ENCODE measurements around the gene XPA. TPM values are rescaled to one million over a fixed set of nuclear protein-coding genes. Genes with fewer than 3 reads are reported as not detected.

The XPA gene
- total and polyA plus RNA-seq, 10 of the 15 experiments (the other 5 are each of a cell fraction or from before 2014, with no cell fraction given): 6.2 to 19.9 (median 12.3) TPM

DNA sequence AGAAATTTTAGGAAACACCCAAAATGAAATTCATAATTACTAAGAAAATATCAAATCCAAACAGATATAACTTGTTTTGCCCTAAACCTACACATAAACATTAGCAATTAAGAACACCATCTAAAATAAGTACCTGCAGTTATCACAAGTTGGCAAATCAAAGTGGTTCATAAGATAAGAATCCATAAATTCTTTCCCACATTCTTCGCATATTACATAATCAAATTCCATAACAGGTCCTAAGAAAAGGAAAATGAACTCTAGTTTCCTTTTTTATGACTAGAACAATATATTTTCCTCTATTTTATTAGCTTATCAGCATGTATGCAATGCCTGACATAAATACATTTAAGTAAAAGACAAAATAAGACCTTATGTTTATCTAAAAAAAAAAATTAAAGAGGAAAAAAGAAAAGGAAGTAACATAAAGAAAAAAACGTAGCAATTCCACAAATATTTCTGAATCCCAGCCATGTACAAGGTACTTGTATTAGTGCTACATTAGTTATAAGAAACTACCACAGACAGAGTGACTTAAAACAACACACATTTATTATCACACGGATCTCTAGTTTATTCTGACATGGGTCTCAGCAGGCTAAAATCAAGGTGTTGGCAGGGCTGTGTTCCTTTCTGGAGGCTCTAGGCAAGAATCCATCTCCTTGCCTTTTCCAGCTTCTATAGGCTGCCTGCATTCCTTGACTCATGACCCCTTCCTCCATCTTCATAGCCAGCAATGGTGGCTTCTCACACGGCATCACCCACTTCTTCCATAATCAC is 7.5 kb downstream of the XPA start:
- CTCF ChIA-PET: interaction anchor here (1.2 kb wide), 1 partner anchor 220 kb away, joined by 5 read pairs; no protein-coding TSS in a partner anchor
- Histone ChIP-seq H3K36me3 (ENCODE audit: control insufficient read depth in 2 of 2, insufficient read depth in 2 of 2, low read length in 1 of 2) (peaks cover 0 to 4% of the 10 kb centered on the region in 2 experiments; a peak in 2 of 4 replicates), H3K27ac (ENCODE audit: control insufficient read depth, insufficient read depth) (no peak overlapping the region), H3K9me3 (replicated peaks; ENCODE audit: control insufficient read depth, insufficient read depth, low read length) (no peaks in the 10 kb centered on the region), H3K4me3 (no peak overlapping the region), H3K27me3 (replicated peaks in 1 of 2; ENCODE audit: control insufficient read depth in 2 of 2, insufficient read depth in 2 of 2, low read length in 1 of 2) (no peaks in the 10 kb centered on the region), H3K4me1 (ENCODE audit: control insufficient read depth, insufficient read depth, low read length) (no peaks in the 10 kb centered on the region), H2AFZ (ENCODE audit: control insufficient read depth, low read depth, low read length) (no peak overlapping the region), H3K9ac (ENCODE audit: control insufficient read depth, insufficient read depth, low read length) (no peak overlapping the region), H3K4me2 (ENCODE audit: control insufficient read depth, insufficient read depth) (no peak overlapping the region), H3K79me2 (ENCODE audit: control insufficient read depth, insufficient read depth, low read length) (peaks cover 9% of the 10 kb centered on the region), H4K20me1 (ENCODE audit: control insufficient read depth, insufficient read depth) (no peaks in the 10 kb centered on the region)
- ATAC-seq (no peak), DNase-seq (ENCODE audit: low read depth, low spot score) (no peak), FAIRE-seq (no peak)
- intact Hi-C loops (cut with micrococcal nuclease; ENCODE audit: unreplicated experiment) (no loop called here), in situ Hi-C loops (cut with MboI) (no loop called here)
- 69% methylated on average over 4 of the region's 4 CpGs for WGBS (ENCODE audit: insufficient coverage, insufficient replicate concordance, low lambda C conversion rate, missing lambda C conversion rate)
- SMC1A ChIA-PET (ENCODE audit: uncharacterized antibody, unreplicated experiment): no interaction called here
- POLR2A ChIA-PET: interaction anchor here (0.7 to 1.0 kb wide), 2 partner anchors 12 to 225 kb away, joined by 3 to 4 read pairs; no protein-coding TSS in a partner anchor
- RAD21 ChIA-PET (ENCODE audit: unreplicated experiment): no interaction called here
- TF ChIP-seq MTA2 (IDR thresholded peaks at IDR 0.05; ENCODE audit: low read depth) (no peak), YBX1 (IDR thresholded peaks at IDR 0.05) (no peak), IKZF2 (IDR thresholded peaks at IDR 0.05) (no peak), TAF1 (IDR thresholded peaks at IDR 0.05; ENCODE audit: borderline replicate concordance, low read depth, low read length) (no peak), ZNF384 (IDR thresholded peaks at IDR 0.05; ENCODE audit: borderline replicate concordance, low read depth, low read length) (no peak), MEF2B (IDR thresholded peaks at IDR 0.05; ENCODE audit: partially characterized antibody, poor library complexity, severe bottlenecking) (no peak), ASH2L (IDR thresholded peaks at IDR 0.05; ENCODE audit: borderline replicate concordance, low read depth) (no peak), KDM1A (IDR thresholded peaks at IDR 0.05; ENCODE audit: borderline replicate concordance) (no peak), ZBED1 (IDR thresholded peaks at IDR 0.05; ENCODE audit: borderline replicate concordance) (no peak)
- TF ChIP-seq, protein P1, sequence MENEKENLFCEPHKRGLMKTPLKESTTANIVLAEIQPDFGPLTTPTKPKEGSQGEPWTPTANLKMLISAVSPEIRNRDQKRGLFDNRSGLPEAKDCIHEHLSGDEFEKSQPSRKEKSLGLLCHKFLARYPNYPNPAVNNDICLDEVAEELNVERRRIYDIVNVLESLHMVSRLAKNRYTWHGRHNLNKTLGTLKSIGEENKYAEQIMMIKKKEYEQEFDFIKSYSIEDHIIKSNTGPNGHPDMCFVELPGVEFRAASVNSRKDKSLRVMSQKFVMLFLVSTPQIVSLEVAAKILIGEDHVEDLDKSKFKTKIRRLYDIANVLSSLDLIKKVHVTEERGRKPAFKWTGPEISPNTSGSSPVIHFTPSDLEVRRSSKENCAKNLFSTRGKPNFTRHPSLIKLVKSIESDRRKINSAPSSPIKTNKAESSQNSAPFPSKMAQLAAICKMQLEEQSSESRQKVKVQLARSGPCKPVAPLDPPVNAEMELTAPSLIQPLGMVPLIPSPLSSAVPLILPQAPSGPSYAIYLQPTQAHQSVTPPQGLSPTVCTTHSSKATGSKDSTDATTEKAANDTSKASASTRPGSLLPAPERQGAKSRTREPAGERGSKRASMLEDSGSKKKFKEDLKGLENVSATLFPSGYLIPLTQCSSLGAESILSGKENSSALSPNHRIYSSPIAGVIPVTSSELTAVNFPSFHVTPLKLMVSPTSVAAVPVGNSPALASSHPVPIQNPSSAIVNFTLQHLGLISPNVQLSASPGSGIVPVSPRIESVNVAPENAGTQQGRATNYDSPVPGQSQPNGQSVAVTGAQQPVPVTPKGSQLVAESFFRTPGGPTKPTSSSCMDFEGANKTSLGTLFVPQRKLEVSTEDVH (IDR thresholded peaks at IDR 0.05; ENCODE audit: low read depth, partially characterized antibody): no peak
- BruUV-seq (replicated peaks): no TSS peak

Data from GM12878 (cell line).